HCT116 (cell line): ENCODE data around the gene LRRC4C. TPM values are rescaled to one million over a fixed set of nuclear protein-coding genes. Genes with fewer than 3 reads are reported as not detected.

ENCODE experiments used
- ATAC-seq: fragments of 200-7000 bp; cut with Tn5 transposase; 2 replicates; pipeline ENCODE4 v1.9.1; 2020; ENCODE audit warnings: mild to moderate bottlenecking, moderate library complexity
- BruUV-seq: library from RNA; stranded (reverse); fragments of 400-500 nt; replicated peaks from 2 replicates; lab custom pipeline; 2021; lab: Mats Ljungman, UMichigan
- CTCF ChIA-PET: fragments of 300-600 bp; sonication (Branson Sonifier 250); formaldehyde crosslinking; loops from one replicate; lab custom pipeline; 2021; ENCODE audit warnings: antibody characterized with exemption; lab: Charles Lee
- POLR2A ChIA-PET: fragments of 300-600, 350-600 bp; sonication (Branson Sonifier 250); formaldehyde crosslinking; loops from one replicate; lab custom pipeline; 2021; ENCODE audit warnings: antibody characterized with exemption; lab: Charles Lee
- RAD21 ChIA-PET, 2 experiments: fragments of 300-600 bp; sonication (Branson Sonifier 250); formaldehyde crosslinking; loops; one replicate each; lab custom pipeline; 2023; ENCODE audit warnings: low total read pairs in 2 of 2; ENCODE audit not compliant: uncharacterized antibody in 2 of 2, unreplicated experiment in 2 of 2, low non-redundant PET in 1 of 2; lab: Charles Lee
- DNase-seq: peaks from one replicate; pipeline ENCODE4 v3.0.0-alpha.2; 2010; ENCODE audit warnings: low read depth, low spot score
- H2AFZ ChIP-seq: fragments of 200-600 bp; shearing (Covaris generic), sonication (generic); 2 replicates; pipeline ENCODE4 v1.6.1; 2017; ENCODE audit warnings: low read depth, mixed run types, mixed read lengths, antibody characterized with exemption, low read length; ENCODE audit not compliant: poor library complexity, severe bottlenecking
- H3K27ac ChIP-seq: 2 replicates; pipeline ENCODE4 v1.5.1; 2012; ENCODE audit warnings: low read depth, low read length
- H3K27me3 ChIP-seq: fragments of 200-600 bp; sonication (generic); 2 replicates; pipeline ENCODE4 v1.6.1; 2016; ENCODE audit warnings: mixed run types, low read length, mixed read lengths; ENCODE audit not compliant: insufficient read depth
- H3K36me3 ChIP-seq, 2 experiments: fragments of 200-500 bp in 1 of 2; fragments of 200-600 bp in 1 of 2; sonication (Bioruptor generic) in 1 of 2; sonication (generic) in 1 of 2; 2 replicates each; pipeline versions ENCODE4 v1.5.1 to v1.6.1; 2014 to 2016; ENCODE audit warnings: low read length in 2 of 2, inconsistent platforms in 1 of 2, mixed read lengths in 1 of 2, mixed run types in 1 of 2; ENCODE audit not compliant: insufficient read depth in 2 of 2, control insufficient read depth in 1 of 2
- H3K4me1 ChIP-seq, 2 experiments: fragments of 200-600 bp in 1 of 2; sonication (generic) in 1 of 2; 2 replicates each; pipeline versions ENCODE4 v1.5.1 to v1.6.1; 2012 to 2017; ENCODE audit warnings: low read length in 2 of 2, inconsistent platforms in 1 of 2, mild to moderate bottlenecking in 1 of 2, mixed read lengths in 1 of 2, mixed run types in 1 of 2, moderate library complexity in 1 of 2; ENCODE audit not compliant: insufficient read depth in 2 of 2, control insufficient read depth in 1 of 2
- H3K4me2 ChIP-seq: fragments of 200-600 bp; sonication (generic); 2 replicates; pipeline ENCODE4 v1.6.1; 2017; ENCODE audit warnings: mixed run types, low read length, mixed read lengths
- H3K4me3 ChIP-seq, 2 experiments: fragments of 200-600 bp in 1 of 2; sonication (generic) in 1 of 2; replicated peaks in 1 of 2; 2 replicates each; pipeline ENCODE4 v1.5.1; 2011 to 2016; ENCODE audit warnings: low read length in 2 of 2, control low read depth in 1 of 2, low read depth in 1 of 2, mild to moderate bottlenecking in 1 of 2, mixed read lengths in 1 of 2, mixed run types in 1 of 2
- H3K79me2 ChIP-seq: fragments of 200-600 bp; sonication (generic); 2 replicates; pipeline ENCODE4 v1.6.1; 2017; ENCODE audit warnings: mild to moderate bottlenecking, mixed run types, low read length, moderate library complexity, mixed read lengths; ENCODE audit not compliant: insufficient read depth
- H3K9ac ChIP-seq: fragments of 200-600 bp; sonication (generic); 2 replicates; pipeline ENCODE4 v1.6.1; 2016; ENCODE audit warnings: low read length, mixed read lengths
- H3K9me2 ChIP-seq: fragments of 200-600 bp; sonication (generic), shearing (Covaris generic); 2 replicates; pipeline ENCODE4 v1.6.1; 2017; ENCODE audit warnings: mixed run types, mild to moderate bottlenecking, moderate library complexity; ENCODE audit not compliant: insufficient read depth
- H3K9me3 ChIP-seq, 2 experiments: fragments of 200-500 bp in 1 of 2; fragments of 200-600 bp in 1 of 2; sonication (Bioruptor generic) in 1 of 2; sonication (generic) in 1 of 2; 2 replicates each; pipeline ENCODE4 v1.6.1; 2014 to 2017; ENCODE audit warnings: low read length in 2 of 2, mixed read lengths in 2 of 2, inconsistent platforms in 1 of 2, low read depth in 1 of 2, mild to moderate bottlenecking in 1 of 2, mixed run types in 1 of 2, moderate library complexity in 1 of 2; ENCODE audit not compliant: control insufficient read depth in 1 of 2, insufficient read depth in 1 of 2
- H4K20me1 ChIP-seq: fragments of 200-600 bp; sonication (generic), shearing (Covaris generic); 2 replicates; pipeline ENCODE4 v1.6.1; 2017; ENCODE audit warnings: mixed run types, mild to moderate bottlenecking, moderate library complexity; ENCODE audit not compliant: insufficient read depth
- ATF3 ChIP-seq: IDR thresholded peaks from 2 replicates; pipeline ENCODE4 v1.6.1; 2012
- CBX3 ChIP-seq: IDR thresholded peaks from 2 replicates; pipeline ENCODE4 v1.6.1; 2012; ENCODE audit warnings: low read depth
- CTCF ChIP-seq, 3 experiments: fragments of 200-600 bp in 1 of 3; sonication (generic) in 1 of 3; IDR thresholded peaks in 2 of 3; conservative IDR thresholded peaks in 1 of 3; 2 replicates each; pipeline ENCODE4 v1.5.1; 2012 to 2017; ENCODE audit warnings: low read depth in 2 of 3, low read length in 2 of 3, antibody characterized with exemption in 1 of 3, borderline replicate concordance in 1 of 3, control low read depth in 1 of 3, mild to moderate bottlenecking in 1 of 3, mixed read lengths in 1 of 3, mixed run types in 1 of 3, moderate library complexity in 1 of 3; ENCODE audit not compliant: insufficient read depth in 1 of 3
- EGR1 ChIP-seq: IDR thresholded peaks from 2 replicates; pipeline ENCODE4 v1.6.1; 2012; ENCODE audit warnings: low read depth
- EZH2 ChIP-seq: fragments of 200-600 bp; sonication (generic); IDR thresholded peaks from 2 replicates; pipeline ENCODE4 v1.6.1; 2017; ENCODE audit warnings: antibody characterized with exemption, mixed run types
- EZH2phosphoT487 ChIP-seq: fragments of 200-600 bp; IDR thresholded peaks from 2 replicates; pipeline ENCODE4 v1.6.1; 2018; ENCODE audit warnings: antibody characterized with exemption, borderline replicate concordance
- FOSL1 ChIP-seq: IDR thresholded peaks from 2 replicates; pipeline ENCODE4 v1.6.1; 2012; ENCODE audit warnings: low read depth
- POLR2A ChIP-seq: IDR thresholded peaks from 2 replicates; pipeline ENCODE4 v1.7.0; 2011; ENCODE audit warnings: borderline replicate concordance; ENCODE audit not compliant: insufficient read depth, insufficient read length; ENCODE audit errors: extremely low read depth
- POLR2AphosphoS5 ChIP-seq: IDR thresholded peaks from 2 replicates; pipeline ENCODE4 v1.6.1; 2011; ENCODE audit warnings: mild to moderate bottlenecking, low read depth, low read length, moderate library complexity
- RAD21 ChIP-seq: IDR thresholded peaks from 2 replicates; pipeline ENCODE4 v1.6.1; 2012; ENCODE audit warnings: low read depth, mild to moderate bottlenecking
- SIN3A ChIP-seq: IDR thresholded peaks from 2 replicates; pipeline ENCODE4 v1.6.1; 2012; ENCODE audit warnings: low read depth
- SRF ChIP-seq: IDR thresholded peaks from 2 replicates; pipeline ENCODE4 v1.6.1; 2012; ENCODE audit warnings: low read depth
- YY1 ChIP-seq: IDR thresholded peaks from 2 replicates; pipeline ENCODE4 v1.6.1; 2011; ENCODE audit warnings: low read length, low read depth, moderate library complexity, mild to moderate bottlenecking; ENCODE audit not compliant: insufficient replicate concordance; ENCODE audit errors: extremely low read depth
- ZBTB33 ChIP-seq: IDR thresholded peaks from 2 replicates; pipeline ENCODE4 v1.6.1; 2011; ENCODE audit warnings: mild to moderate bottlenecking, low read length, moderate library complexity; ENCODE audit not compliant: insufficient replicate concordance; ENCODE audit errors: extremely low read depth
- ZFX ChIP-seq: fragments of 450-650 bp; IDR thresholded peaks from 2 replicates; pipeline ENCODE4 v1.6.1; 2017
- intact Hi-C: fragments of 100-400 bp; cut with micrococcal nuclease; formaldehyde crosslinking; loops from 2 replicates; pipeline ENCODE4 v1.10.0; 2022
- total RNA-seq: library from RNA; stranded (reverse); gene quantifications from one replicate; pipeline ENCODE4 v1.2.1, GENCODE V29; 2021; ENCODE audit not compliant: unreplicated experiment
- TF ChIP-seq, protein P1 (sequence below): IDR thresholded peaks from 2 replicates; pipeline ENCODE4 v1.6.1; 2012; ENCODE audit warnings: low read depth
- TF ChIP-seq, protein P2 (sequence below): IDR thresholded peaks from 2 replicates; pipeline ENCODE4 v1.6.1; 2012

Gene LRRC4C
- total RNA-seq, 1 experiment from 2014 or later, result not detected

DNA sequence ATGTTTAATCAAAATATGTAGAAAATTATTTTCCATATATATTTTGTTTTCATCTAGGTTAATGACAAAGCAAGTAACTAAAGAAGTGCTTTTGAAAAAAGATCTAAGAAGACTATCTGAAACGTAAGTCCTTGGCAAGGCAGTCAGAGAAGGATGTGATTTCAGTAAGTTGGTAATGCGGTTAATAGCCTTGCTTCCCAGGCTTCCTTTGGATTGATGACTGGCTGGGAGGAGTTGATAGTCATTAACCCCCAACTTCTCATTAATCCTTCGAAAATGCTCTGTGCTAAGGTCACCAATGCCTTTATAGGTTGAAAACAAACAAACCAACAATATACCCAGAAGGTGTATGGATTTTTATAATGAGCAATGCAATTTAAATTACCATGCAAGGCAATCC lies 1326.5 kb downstream of the LRRC4C start:
- no peaks in the 10 kb centered on the region for H3K36me3 ChIP-seq
- no peak overlapping the region for H3K4me3 ChIP-seq
- no TSS peak for BruUV-seq
- ChIA-PET POLR2A (no interaction called here), RAD21 (no interaction called here), CTCF (no interaction called here)
- ATAC-seq (no peak), DNase-seq (no peak)
- no peaks in the 10 kb centered on the region for H3K79me2 ChIP-seq
- H3K4me1 ChIP-seq, result no peaks in the 10 kb centered on the region
- no peak overlapping the region for H3K4me2 ChIP-seq
- H4K20me1 ChIP-seq, result no peaks in the 10 kb centered on the region
- intact Hi-C loops, result no loop called here
- H3K9me3 ChIP-seq, result peaks cover 11 to 17% of the 10 kb centered on the region in 2 experiments; a peak in 2 of 4 replicates
- TF ChIP-seq CBX3 (no peak), POLR2A (no peak), ATF3 (no peak), FOSL1 (no peak), EZH2phosphoT487 (no peak), EZH2 (no peak), SIN3A (no peak), YY1 (no peak), ZFX (no peak), POLR2AphosphoS5 (no peak), CTCF (IDR thresholded peaks at IDR 0.05 in 2 of 3, conservative IDR thresholded peaks at IDR 0.05 in 1 of 3; ENCODE audit: borderline replicate concordance in 1 of 3, insufficient read depth in 1 of 3, low read depth in 2 of 3, low read length in 2 of 3) (no peak), RAD21 (no peak), SRF (no peak), ZBTB33 (no peak), EGR1 (no peak)
- TF ChIP-seq, protein P1, sequence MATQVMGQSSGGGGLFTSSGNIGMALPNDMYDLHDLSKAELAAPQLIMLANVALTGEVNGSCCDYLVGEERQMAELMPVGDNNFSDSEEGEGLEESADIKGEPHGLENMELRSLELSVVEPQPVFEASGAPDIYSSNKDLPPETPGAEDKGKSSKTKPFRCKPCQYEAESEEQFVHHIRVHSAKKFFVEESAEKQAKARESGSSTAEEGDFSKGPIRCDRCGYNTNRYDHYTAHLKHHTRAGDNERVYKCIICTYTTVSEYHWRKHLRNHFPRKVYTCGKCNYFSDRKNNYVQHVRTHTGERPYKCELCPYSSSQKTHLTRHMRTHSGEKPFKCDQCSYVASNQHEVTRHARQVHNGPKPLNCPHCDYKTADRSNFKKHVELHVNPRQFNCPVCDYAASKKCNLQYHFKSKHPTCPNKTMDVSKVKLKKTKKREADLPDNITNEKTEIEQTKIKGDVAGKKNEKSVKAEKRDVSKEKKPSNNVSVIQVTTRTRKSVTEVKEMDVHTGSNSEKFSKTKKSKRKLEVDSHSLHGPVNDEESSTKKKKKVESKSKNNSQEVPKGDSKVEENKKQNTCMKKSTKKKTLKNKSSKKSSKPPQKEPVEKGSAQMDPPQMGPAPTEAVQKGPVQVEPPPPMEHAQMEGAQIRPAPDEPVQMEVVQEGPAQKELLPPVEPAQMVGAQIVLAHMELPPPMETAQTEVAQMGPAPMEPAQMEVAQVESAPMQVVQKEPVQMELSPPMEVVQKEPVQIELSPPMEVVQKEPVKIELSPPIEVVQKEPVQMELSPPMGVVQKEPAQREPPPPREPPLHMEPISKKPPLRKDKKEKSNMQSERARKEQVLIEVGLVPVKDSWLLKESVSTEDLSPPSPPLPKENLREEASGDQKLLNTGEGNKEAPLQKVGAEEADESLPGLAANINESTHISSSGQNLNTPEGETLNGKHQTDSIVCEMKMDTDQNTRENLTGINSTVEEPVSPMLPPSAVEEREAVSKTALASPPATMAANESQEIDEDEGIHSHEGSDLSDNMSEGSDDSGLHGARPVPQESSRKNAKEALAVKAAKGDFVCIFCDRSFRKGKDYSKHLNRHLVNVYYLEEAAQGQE, result no peak
- TF ChIP-seq, protein P2, sequence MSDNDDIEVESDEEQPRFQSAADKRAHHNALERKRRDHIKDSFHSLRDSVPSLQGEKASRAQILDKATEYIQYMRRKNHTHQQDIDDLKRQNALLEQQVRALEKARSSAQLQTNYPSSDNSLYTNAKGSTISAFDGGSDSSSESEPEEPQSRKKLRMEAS, result no peak
- H3K9ac ChIP-seq, result no peak overlapping the region
- H3K9me2 ChIP-seq, result no peaks in the 10 kb centered on the region
- no peak overlapping the region for H3K27ac ChIP-seq
- no peaks in the 10 kb centered on the region for H3K27me3 ChIP-seq
- no peak overlapping the region for H2AFZ ChIP-seq
